NCI-H510A (cell line): ENCODE measurements around the gene PRMT6.
"Not testable (repeated sequence)": the region's sequence is repeated elsewhere in the genome, so short reads cannot be mapped to it uniquely, and the experiment has no call there.

Experiments used
- DNase-seq: peaks from one replicate; lab custom pipeline; 2025; lab: John Stamatoyannopoulos, UW

Gene PRMT6

DNA sequence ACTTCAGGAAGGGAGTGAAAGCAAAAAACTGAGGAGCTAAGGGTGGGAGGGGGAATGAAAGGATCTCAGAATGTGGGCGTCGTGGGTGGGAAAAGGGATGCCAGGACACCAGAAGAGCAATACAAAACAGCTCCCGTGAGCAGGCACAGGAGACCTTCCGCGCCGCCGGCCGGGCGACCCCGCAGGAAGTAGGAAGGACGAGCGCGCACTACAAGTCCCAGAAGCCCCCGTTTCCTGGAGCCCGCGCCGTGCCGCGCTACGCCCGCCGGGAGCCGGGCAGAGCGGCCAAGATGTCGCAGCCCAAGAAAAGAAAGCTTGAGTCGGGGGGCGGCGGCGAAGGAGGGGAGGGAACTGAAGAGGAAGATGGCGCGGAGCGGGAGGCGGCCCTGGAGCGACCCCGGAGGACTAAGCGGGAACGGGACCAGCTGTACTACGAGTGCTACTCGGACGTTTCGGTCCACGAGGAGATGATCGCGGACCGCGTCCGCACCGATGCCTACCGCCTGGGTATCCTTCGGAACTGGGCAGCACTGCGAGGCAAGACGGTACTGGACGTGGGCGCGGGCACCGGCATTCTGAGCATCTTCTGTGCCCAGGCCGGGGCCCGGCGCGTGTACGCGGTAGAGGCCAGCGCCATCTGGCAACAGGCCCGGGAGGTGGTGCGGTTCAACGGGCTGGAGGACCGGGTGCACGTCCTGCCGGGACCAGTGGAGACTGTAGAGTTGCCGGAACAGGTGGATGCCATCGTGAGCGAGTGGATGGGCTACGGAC, at the start of gene PRMT6:
Gene PRMT6 (plus strand): TSS at position 249 of the 771 bp plus-strand sequence. CDS start 42 bp downstream, at position 291.
- DNase-seq: peak; percentile 63

DNA sequence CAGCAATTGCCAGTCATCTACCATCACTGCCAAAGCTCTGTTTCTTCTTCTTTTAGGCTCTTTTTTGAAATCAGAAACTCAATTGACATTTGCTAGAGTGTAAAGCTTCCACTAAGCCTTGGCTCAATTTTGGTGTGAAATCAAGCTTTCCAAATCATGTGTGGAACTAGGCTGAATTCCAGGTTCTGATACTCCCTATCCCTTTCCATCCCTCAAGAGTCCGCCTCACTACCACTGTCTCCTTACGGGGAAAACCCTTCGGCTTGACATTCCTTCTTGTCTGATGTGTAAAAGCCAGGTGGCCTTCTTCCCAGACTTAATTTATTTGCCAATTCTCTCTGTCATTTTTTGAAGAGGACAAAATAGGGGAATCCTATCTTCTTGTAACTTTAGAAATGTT, 47.2 kb upstream of the PRMT6 start:
- DNase-seq: no peak

DNA sequence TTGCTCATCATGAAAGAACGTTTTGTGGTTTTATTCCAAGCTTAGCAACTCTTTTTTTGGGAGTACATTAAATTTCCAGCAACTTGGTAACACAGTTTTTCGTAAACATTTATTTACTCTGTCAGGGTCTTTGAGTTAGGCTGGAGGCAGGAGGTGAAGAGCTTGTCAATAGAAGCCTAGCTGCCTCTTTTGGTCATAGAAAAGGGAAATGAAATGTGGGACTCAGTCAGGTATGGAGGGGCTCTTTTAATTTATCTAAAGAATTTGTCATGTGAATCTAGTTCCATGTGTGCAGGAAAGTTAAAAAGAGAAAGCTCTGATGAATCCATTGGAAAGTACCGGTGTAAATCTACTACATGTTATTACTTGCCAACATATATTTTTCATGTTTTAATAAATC, 45.9 kb upstream of the PRMT6 start:
- DNase-seq: no peak

DNA sequence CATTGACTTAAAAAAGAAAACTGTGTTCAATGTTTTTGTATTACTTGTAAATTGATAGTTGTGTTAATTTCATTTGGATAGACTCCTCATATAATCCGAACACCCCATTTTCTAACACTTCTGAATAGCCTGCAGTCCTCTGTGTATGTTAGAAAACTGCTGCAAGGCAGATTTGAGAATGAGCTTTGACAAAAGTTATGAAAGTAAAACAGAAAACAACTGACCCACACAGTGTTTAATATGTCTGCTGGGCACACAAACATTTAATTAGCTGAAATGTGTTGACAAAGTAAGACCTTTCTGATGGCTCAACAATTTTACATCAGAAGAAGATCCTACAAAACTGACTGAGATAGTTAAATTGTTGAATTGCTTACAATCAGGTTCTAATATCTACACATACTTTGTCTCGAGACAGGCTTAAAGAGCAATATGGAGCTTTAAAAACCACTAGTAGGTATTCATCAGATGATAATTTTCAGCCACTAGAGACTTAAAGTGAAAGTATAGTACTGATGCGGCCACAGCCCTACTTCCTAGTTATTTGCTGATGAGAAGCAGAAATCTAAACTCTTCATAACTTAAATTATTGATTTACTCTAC, 40.0 kb upstream of the PRMT6 start:
- DNase-seq: no peak

DNA sequence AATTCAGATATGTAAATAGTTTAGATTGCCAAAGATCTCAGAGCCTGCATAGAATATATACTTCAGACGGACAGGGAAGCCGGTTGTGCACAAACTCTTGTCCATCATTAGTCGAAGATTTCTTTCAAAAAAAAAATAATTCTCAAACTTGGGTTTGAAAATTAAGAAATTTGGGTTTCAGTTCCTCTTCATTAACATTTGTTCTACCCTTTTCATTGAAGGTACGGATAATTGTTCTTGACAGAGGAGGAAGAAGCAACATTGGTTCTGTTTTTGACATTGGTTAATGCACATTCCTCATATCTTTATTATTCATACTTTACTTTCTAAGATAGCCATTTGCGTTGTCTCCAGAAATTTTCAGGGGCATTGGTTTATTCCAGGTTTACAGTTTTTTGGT, 38.0 kb upstream of the PRMT6 start:
- no peak for DNase-seq

DNA sequence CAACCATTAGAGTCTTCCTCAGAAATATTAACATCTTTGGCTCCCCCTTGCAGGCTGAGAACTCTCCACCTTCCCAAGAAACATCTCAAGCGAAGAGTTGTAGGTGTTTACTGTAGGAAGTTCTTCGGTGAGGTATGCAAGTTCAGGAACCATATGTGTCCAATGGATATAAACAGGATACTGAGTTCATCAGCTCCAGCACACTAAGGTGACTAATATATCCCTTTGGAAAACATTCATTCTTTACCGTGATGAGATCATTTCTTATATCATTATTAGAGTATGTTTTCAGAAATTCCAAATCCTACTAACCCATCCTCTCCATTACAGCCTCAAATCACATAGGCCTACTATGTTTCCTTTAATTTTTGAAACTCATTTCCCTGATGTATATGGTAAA, 37.3 kb upstream of the PRMT6 start:
- DNase-seq: no peak

DNA sequence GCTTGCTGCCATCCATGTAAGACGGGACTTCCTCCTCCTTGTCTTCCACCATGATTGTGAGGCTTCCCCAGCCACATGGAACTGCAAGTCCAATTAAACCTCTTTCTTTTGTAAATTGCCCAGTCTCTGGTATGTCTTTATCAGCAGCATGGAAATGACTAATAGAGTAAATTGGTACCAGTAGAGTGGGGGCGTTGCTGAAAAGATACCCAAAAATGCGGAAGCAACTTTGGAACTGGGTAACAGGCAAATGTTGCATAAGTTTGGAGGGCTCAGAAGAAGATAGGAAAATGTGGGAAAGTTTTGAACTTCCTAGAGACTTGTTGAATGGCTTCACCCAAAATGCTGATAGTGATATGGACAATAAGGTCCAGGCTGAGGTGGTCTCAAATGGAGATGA, 17.6 kb upstream of the PRMT6 start:
- DNase-seq: not testable (repeated sequence)

DNA sequence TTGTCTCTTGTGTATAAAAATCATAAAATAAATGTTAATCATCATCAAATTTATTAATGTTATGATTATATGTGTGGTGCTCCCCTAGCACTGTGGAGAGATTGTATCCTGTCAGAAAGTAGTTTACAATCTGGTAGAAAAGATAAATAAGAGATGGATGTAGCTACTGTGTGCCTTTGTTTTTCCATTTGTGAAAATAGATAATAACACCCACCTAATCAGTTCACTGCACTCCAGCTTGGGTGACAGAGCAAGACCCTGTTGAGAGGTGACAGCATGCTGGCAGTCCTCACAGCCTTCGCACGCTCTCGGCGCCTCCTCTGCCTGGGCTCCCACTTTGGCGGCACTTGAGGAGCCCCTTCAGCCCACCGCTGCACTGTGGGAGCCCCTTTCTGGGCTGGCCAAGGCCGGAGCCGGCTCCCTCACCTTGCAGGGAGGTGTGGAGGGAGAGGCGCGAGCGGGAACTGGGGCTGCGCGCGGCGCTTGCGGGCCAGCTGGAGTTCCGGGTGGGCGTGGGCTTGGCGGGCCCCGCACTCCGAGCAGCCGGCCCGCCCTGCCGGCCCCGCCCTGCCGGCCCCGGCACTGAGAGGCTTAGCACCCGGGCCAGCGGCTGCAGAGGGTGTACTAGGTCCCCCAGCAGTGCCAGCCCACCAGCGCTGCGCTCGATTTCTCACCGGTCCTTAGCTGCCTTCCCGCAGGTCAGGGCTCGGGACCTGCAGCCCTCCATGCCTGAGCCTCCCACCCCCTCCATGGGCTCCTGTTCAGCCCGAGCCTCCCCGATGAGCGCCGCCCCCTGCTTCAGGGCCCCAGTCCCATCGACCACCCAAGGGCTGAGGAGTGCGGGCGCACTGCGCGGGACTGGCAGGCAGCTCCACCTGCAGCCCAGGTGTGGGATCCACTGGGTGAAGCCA, 11.9 kb upstream of the PRMT6 start:
- not testable (repeated sequence) for DNase-seq

DNA sequence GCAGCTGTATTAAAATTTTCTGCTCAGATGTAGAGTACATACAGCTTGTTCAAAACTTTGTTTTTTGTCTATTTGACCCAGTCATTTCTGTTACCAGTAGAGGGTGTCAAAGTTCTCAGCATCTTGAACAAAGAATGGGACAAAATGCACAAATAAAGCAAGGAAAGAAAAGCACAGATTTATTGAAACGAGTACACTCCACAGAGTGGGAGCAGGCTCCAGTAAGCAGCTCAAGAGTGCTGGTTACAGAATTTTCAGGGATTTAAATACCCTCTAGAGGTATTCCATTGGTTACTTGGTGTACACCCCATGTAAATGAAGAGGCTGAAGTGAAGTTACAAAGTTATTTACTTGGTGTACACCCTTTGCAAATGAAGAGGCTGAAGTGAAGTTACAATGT, 8.9 kb upstream of the PRMT6 start:
- no peak for DNase-seq

DNA sequence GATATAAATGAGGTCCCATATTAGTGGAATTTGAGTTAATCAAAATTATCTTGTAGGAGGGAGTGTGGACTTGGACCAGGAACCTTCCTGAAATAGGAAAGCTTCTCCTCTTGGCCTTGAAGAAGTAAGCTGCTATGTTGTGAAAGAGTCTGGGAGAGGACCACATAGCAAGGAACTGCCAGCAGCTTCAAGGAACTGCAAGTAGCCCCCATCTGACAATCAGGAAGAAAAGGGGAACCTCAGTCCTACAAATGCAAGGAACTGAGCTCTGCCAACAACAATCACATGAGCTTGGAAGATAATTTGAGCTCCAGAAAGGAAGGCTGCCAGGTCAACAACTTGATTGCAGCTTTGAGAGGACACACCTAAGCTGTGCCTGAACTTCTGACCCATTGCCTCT, 8.2 kb upstream of the PRMT6 start:
- no peak for DNase-seq

DNA sequence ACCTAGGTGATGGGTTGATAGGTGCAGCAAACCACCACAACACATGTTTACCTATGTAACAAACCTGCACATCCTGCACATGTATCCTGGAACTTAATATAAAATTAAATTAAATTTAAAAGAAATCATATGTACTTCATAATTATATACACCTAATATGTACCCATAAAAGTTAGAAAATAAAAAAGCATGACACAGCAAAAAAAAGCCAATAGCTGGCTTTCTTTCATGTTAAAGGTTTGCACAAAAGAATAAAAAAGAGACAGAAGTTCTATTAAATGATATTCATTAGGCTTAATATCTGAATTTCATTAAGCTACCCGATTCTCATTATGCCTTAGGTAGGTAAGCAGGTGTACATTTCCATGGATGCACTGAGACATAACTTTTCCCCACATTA, 5.2 kb upstream of the PRMT6 start:
- DNase-seq: no peak

DNA sequence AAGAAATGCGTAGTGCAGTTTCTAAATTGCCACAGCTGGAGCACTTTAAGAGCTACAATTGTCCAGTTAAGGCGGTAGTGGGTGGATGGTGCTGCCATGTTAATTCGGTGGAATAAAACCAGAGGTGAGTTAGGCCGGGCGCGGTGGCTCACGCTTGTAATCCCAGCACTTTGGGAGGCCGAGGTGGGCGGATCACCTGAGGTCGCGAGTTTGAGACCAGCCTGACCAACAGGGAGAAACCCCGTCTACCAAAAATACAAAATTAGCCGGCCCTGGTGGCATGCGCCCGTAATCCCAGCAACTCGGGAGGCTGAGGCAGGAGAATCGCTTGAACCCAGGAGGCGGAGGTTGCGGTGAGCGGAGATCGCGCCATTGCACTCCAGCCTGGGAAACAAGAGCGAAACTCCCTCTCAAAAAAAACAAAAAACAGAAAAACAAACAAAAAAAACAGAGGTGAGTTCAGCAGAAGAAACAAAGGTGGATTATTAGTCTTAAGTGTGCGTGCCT, 502 bp upstream of the PRMT6 start:
- DNase-seq: not testable (repeated sequence)

DNA sequence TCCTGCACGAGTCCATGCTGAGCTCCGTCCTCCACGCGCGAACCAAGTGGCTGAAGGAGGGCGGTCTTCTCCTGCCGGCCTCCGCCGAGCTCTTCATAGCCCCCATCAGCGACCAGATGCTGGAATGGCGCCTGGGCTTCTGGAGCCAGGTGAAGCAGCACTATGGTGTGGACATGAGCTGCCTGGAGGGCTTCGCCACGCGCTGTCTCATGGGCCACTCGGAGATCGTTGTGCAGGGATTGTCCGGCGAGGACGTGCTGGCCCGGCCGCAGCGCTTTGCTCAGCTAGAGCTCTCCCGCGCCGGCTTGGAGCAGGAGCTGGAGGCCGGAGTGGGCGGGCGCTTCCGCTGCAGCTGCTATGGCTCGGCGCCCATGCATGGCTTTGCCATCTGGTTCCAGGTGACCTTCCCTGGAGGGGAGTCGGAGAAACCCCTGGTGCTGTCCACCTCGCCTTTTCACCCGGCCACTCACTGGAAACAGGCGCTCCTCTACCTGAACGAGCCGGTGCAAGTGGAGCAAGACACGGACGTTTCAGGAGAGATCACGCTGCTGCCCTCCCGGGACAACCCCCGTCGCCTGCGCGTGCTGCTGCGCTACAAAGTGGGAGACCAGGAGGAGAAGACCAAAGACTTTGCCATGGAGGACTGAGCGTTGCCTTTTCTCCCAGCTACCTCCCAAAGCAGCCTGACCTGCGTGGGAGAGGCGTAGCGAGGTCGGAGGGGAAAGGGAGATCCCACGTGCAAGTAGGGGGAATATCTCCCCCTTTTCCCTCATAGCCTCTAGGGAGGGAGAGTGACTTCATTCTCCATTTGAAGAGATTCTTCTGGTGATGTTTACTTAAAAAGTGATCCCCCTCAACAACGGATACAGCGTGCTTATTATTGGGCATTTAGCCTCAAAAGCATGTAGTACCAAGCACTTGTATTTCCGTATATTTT, 991 bp downstream of the PRMT6 start:
- peak; percentile 51 for DNase-seq

DNA sequence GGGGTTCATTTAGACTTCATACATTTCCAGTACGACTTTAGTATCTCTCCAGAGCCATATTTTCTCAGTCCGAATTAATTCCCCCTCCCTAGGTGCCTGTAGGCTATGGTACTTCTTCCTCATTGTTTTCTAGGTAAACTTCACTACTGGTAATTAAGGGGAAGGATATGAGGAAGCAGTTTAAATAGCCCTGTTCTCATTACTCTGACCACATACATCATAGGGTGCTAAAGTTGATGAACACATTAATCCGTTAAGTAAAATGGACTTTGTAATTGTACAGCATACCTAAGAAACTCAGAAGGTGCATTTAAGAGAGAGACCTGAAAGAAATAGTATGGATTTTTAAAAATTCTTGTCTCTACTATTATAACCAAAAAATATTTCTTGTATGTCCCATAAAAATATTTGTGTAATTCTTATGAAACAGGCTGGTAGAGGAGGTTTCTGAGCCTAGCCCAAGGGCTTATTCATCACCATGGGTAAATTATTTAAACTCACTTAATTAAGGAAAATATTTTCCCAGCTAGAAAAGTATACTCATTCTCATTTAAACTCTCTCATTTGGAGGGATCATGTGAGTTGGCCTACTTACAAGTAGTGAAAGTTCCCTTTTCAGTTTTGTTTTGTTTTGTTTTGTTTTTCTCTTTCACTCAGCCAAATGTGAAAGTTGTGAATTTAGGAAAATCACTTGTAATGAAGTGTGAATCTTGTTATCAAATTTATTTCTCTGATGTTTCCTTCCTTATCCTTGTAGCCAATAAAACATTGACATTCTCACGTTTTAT, 2.0 kb downstream of the PRMT6 start:
- DNase-seq: no peak

DNA sequence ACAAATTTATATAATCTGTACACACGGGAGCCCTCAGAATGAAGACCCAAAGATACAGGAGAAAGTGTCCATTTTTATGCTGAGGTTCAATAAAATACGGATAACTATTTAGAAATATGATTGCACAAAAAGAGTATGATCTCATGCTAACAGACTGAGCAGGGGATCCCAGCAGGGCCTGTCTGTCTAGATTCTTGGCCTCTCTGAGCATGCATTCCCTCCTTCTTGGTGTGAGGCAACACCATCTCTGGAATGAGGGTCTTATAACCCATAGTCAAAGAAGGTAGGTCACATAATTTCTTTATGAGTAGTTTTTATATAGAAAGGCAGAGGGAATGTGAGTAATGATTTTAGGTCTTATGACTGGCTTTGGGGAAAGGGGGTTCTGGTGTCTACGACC, 5.4 kb downstream of the PRMT6 start:
- DNase-seq: no peak

DNA sequence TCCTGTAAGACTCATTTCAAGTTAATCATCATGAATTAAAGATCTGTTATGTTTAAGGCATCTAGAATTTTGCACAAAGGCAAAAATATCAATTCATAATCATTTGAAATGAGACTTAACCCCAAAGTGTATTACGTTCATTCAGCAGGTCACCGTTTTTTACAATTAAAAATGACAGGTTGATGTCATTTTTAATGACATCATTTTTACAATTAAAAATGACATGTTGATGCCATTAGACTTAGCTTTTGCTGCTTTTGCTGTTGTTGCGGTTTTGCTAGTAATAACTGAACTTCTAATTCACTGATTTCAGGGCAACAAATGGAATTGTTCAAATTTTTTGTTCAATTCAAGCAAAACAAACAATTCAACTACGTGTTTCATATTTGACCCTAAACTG, 17.0 kb downstream of the PRMT6 start:
- no peak for DNase-seq

DNA sequence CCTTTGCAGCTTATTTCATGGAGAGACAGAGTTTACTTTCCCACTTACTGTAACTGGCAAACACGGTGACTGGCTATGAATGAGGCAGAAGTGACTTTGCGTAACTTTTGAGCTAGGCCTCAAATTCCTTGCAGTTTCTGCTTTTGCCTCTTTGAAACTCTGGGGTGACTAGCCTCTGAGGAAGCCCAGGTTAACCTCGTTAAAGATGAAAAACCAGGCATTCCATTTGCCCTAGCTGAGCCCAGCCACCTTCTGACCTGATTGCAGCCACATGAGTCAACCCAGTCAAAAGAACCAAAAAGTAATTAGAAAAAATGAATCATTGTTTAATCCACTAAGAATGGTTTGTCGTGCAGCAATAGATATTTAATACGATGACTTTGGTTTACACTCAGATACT, 20.4 kb downstream of the PRMT6 start:
- no peak for DNase-seq

DNA sequence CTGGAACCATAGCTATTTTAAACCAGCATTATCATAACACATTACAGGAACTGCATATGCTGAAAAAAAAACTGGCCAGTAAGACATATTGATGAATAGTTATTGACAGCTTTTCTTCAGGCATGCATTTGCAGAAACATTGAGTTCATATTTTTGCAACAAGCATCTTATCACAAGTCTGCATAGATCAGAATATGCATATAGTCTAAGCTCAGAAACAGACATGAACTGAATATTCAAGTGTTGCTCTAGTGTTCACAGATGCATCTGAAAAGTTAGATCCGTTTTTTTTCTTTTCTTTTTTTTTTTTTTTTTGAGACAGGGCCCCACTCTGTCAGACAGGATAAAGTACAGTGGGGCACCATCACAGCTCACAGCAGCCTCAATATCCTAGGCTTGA, 22.8 kb downstream of the PRMT6 start:
- no peak for DNase-seq

DNA sequence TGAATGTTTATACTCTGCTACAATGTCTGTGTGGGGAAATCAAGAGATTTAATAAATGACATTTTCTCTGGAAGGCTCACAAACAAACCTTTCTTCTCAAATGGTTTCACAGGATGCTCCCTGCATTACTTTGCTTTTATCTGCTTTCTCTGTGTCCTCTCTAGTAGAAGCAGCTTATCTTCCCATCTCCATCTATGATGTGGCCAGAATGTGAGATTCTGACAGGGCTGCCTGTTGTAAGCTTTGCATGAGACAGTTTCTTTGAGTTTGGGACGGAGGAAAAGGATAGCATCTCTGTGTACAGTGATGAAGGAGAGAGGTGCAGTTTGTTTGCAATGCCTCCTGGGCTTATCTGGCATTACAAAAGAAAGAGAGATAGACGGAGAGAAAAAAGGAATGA, 24.6 kb downstream of the PRMT6 start:
- DNase-seq: no peak

DNA sequence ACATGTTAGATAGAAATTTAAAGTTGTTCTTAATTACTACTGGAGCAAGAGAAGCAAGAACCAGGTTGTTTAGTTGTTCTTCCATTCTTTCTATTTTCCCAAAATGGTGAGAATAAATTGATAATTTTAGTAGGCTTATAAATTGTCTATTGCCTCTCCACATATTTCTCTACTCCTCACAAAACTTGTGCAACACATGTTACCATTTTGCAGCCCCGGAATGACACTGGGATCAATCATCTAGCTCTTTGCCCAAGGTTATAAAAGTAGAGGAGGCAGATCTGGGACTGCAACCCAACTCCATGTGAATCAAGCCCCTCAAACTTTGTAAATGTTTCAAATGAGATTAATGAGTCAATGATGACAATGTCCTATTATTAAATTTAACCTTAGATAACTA, 34.9 kb downstream of the PRMT6 start:
- DNase-seq: no peak

DNA sequence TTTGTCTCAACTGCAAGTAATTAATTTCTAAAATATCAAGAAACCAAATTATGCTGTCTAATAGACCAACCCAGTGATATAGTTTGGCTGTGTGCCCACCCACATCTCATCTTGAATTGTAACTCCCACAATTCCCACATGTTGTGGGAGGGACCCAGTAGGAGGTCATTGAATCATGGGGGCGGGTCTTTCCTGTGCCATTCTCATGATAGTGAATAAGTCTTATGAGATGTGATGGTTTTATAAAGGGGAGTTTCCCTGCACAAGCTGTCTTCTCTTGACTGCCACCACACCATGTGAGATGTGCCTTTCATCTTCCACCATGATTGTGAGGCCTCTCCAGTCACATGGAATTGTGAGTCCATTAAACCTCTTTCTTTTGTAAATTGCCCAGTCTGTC, 36.9 kb downstream of the PRMT6 start:
- DNase-seq: not testable (repeated sequence)
